Stimulated activated CD8-positive, alpha-beta memory T cell treated with anti-CD3 and anti-CD28 coated beads, Interleukin-2, amount 100 ng/mL, for 1 hour (primary cell): ENCODE measurements around the gene ABCB11.

Experiments used
- DNase-seq, 2 donors: peaks; one replicate each; pipeline ENCODE4 v3.0.0-alpha.2; 2020; ENCODE audit warnings: low read depth in 2 of 2

Gene ABCB11

DNA sequence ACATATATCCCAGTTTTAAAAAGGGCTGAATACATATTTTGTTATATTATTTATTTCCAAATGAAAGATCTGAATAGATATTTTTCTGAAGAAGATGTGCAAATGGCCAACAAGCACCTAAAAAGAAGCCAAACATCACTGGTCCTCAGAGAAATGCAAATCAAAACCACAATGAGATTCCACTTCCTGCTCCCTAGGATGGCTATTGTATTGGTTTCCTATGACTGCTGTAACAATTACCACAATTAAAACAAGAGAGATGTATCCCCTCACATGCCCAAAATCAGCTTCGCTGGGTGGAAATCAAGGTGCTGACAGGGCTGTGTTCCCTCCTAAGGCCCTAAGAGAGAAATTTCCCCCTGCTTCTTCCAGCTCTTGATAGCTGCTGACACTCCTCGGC lies 23.2 kb downstream of the ABCB11 start:
- no peak for DNase-seq

GRCh38 chr2:169007356-169007755 lies 23.8 kb downstream of the ABCB11 start:
- DNase-seq: no peak

GRCh38 chr2:169006665-169007064 lies 24.5 kb downstream of the ABCB11 start:
- no peak for DNase-seq

- no peak for DNase-seq
Observed at GRCh38 chr2:169005994-169006393, 25.1 kb downstream of the ABCB11 start.

DNA sequence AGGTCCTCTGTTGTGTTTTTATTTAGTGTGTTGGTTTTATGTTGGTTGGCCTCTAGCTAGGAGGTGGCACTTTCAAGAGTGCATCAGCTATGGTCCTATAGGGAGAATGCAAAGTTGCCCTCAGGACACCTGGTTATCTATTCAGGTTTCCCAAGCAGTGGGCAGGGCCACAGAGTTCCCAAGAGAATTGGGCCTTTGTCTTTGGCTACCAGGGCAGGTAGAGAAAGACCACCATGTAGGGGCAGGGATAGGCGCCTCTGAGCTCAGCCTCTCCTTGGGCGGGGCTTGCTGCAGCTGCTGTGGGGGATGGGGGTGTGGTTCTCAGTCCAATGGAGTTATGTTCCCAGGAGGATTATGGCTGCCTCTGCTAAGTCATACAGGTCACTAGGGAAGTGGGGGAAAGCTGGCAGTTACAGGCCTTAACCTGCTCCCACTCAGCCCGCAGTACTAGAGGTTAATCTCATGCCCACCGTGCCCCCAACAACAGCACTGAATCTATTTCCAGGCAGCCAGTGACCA lies 26.0 kb downstream of the ABCB11 start:
- no peak for DNase-seq

DNA sequence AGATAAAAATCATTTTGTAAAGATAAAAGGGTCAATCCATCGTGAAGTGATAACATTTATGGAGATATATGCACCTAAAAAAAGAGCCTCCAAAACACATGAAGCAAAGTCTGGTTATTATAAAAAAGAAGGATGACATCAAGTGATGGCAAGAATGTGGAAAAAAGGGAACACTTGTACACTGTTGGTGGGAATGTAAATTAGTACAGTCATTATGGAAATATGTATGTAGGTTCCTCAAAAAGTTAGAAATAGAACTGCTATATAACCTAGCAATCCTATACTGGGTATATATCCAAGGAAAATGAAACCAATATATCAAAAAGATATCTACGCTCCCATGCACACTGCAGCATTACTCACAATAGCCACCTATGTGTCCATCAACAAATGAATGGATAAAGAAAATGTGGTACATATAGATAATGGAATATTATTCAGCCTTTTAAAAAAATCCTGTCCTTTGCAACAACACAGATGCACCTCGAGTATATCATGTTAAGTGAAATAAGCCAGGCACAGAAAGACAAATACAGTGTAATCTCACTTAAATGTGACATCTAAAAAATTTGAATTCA lies 28.9 kb downstream of the ABCB11 start:
- no peak for DNase-seq

DNA sequence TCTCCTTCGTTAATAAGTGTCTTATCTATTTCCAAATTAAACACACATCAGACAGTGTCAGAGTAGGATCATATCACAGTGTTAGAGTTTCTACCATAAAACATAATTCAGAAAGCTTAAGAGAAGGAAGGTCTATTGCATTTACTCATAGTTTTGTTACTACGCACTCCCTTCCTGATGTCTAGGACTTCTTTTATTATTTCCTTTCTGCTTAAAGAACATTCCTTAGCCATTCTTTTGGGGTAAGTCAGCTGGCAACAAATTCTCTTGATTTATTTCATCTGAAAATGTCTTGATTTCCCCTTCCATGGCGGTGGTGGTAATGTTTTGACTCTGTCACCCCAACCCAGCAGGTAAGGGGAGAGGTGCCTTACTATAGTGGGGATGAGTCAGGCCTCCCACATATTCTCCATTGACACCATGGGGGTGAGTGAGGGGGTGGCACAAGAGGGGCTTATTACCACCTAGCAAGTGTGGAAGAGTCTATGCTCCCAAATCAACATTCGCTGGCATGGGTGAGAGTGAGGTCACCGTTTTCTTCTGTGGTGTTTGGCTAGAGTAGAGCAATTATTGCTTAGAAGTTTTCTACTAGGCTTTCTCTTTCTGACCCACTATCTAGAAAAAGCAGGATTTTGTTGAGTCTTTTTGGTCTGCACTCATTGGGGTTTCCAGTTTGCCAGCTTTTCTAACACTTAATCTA lies 29.9 kb downstream of the ABCB11 start:
- DNase-seq: no peak

- no peak for DNase-seq
Observed at GRCh38 chr2:168999668-169000213, 31.4 kb downstream of the ABCB11 start.

DNA sequence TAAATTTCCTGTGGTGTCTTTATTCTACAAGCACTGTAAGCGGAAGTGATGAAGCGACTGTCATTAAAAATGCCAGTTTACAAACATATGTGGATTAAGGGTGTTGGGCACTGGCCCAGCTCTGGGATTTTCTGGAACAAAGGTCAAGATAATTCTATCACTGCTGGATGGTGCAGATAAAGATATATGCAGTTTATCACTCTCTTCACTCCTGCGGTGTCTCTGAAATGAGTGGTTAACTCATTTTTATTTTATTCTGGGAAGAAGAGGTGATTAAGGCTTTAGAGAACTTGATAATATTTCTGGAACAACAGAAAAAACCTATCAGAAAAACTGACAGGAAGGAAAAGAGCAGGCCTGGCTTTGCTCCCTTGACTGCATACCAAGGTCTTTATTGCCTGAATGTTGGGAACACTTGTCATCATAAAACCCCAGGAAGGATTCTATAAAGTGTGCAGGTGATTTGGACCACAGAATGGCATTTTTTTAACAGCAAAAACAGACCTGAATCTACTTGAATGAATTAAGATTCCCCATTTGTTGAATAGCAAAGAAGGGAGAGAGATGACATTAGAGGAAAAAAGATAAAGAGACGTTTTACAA lies 32.4 kb downstream of the ABCB11 start:
- DNase-seq: no peak

GRCh38 chr2:168997794-168998193 lies 33.3 kb downstream of the ABCB11 start:
- DNase-seq: no peak

DNA sequence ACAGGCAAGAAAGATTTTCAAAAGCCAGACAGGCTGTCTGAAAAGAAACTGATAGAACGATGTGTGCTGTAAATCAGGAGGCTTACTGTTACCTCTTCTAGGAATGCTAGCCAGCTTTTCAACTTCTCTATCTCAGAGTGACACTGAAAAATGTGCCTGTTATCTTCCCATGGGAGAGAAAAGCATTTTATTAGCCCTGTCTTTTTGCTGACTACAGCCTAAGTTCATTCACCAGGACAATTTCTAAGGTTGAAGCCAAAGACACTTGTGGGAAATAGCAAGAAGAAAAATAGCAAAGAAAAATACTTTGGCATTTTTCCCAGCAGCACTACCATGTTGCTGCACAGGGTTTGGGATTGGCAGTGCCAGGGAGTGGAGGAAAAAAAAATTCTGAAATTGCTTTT lies 34.0 kb downstream of the ABCB11 start:
- no peak for DNase-seq

DNA sequence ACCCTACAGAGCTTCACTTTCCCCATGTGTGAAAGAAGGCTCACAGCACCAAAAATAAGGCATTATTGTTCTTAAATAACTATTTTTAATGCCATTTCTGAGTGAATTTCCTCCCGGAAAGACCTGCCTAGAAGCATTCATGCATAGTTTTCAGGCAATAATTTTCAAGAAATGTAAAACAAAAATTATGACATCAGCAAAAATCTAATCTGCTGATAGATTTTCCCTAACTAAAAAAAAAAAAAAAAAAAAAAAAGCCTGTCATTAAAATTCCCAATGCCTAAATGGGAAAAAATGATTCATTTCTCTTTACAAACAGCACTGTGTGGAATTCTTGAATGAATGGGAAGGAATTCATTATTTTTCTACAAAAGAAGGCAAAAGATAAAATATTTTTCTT lies 35.4 kb downstream of the ABCB11 start:
- DNase-seq: no peak

GRCh38 chr2:168993538-168993937 lies 37.6 kb downstream of the ABCB11 start:
- DNase-seq: no peak

DNA sequence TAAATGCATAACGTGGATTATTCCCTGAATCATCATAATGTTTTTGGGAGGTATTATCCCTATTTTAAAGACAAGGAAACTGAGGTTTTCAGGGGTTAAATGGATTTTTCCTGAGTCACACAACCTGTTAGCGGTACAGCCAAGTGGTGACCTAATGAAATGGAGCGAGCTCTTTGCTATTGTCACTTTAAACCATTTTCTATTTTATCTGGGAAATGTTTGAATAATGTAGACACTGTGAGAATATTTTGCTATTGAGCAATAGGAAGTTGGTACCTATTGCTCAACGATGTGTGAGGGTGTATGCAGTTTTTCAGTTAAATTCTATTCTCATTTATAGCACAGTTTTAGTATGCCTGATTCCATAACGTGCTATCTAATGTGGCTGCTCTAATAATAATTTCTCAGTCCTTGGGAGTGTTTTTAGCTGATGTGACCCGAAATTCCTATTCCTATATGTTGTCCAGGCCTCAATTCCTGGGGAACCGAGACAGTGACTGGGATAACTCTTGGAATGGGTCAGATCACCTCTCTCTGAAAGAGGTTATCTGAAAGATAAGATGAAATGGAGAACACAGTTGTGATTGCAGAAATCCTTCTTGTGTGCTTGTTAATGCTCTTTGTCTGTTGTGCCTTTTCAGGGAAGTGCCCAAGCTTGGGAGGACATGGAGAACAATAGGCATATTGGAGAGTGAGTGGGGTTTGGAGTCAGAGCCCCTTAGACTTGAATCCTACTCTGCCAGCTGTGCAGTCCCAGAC lies 38.4 kb downstream of the ABCB11 start:
- no peak for DNase-seq

GRCh38 chr2:168992026-168992425 lies 39.1 kb downstream of the ABCB11 start:
- DNase-seq: no peak

DNA sequence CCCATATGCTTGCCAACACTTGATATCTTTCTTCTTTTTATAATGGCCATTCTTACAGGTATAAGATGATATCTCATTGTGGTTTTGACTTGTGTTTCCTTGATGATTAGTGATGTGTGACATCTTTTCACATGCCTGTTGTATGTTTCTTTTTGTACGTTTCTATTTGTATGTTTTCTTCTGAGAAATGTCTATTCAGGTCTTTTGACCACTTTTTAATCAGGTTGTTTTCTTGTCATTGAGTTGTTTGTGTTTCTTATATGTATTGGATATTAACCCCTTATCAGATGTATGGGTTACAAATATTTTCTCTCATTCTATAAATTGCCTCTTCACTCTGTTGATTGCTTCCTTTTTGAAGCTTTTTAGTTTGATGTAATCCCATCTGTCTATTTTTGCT lies 42.4 kb downstream of the ABCB11 start:
- DNase-seq: no peak

- no peak for DNase-seq
Observed at GRCh38 chr2:168986398-168986943, 44.7 kb downstream of the ABCB11 start.

GRCh38 chr2:168981651-168982050 lies 49.5 kb downstream of the ABCB11 start:
- no peak for DNase-seq

DNA sequence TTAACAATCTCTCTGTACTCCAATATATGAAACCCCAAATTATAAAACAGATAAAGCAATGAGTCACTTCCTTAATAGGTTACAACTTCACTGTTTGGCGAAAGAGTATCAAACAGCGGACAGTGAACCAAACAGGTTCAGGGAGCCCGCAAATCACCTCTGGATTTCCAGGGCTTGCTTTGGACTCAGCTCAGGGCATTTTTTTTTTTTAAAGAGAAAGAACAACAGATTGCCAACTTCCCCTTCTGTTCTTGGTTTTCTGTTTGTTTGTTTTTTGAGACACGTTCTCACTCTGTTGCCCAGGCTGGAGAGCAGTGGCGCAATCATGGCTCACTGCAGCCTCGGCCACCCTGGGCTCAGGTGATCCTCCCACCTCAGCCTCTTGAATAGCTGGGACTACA lies 52.7 kb downstream of the ABCB11 start:
- DNase-seq: no peak

- no peak for DNase-seq
Observed at GRCh38 chr2:168977608-168978007, 53.5 kb downstream of the ABCB11 start.

DNA sequence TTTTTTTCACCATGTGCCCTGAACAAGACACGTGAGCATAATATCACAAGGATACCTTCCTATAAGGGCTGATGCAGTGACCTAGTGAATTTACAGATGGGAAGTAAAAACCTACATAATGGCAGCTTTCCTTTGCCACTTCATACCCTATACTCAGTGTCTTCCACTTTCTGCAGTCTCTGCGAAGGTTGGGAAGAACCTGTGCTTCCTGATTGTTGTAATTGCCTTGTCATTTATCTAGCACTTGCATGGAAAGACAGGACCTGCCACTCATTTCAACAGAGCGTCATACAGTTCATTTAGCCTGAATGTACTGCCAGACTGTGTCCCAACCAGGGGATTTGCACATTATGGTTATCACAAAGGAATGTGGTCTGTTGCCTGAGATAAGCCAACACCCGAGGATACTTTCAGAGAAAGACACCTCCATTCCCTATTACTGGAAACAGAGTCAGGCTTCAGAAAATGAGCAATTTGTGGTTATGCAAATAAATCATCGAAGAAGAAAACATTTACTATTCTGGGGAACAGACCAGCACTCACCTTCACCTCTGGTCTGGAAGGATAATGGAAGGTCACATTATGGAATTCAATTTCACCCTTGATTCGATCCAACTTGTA lies 55.0 kb downstream of the ABCB11 start:
- no peak for DNase-seq
